SH-SY5Y (cell line): ENCODE data around the gene ZNF606.

ENCODE experiments used
- GATA2 ChIP-seq: IDR thresholded peaks from 2 replicates; pipeline ENCODE4 v1.6.1; 2011; ENCODE audit warnings: mild to moderate bottlenecking, low read depth, low read length
- GATA3 ChIP-seq: IDR thresholded peaks from 2 replicates; pipeline ENCODE4 v1.6.1; 2011; ENCODE audit warnings: low read depth, mild to moderate bottlenecking, low read length, moderate library complexity

DNA sequence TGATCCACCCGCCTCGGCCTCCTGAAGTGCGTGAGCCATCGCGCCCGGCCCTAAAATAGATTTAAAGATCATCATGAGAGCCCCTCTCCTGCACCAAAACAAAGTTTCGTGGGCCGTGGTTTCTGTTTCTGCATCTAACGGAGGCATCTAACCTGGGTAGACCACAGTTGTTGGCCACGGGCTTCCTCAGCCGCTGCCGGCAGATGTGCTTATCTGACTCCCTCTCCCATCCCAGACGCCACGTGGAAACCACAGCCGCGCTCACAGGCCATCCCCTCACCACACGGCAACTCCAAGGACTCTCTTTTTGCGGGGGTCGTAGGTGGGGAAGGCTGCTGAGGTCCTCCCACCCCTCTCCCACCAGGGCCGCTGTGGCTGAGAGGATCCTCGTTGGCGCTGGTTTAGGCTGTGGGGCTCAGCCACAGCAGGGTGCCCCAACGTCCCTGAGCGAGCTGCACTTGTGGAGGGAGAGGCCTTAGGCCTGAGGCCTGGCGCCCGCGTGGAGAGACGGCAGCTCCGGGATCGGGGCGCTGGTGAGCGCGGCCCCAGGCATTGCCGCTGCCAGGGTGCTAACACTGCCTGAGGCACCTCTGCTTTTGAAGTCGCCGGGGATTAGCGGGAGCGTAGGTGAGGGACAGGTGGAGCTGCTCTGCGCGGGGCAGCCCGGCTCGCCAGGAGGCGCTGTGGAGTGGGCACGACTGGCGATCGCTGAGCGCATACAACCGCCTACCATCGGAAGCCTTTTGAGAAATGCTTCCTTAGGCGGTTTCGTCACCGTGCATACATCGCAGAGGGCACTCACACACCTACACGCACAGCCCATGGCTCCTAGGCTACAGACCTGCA lies 40.1 kb upstream of the ZNF606 start:
- TF ChIP-seq GATA3 = no peak
- TF ChIP-seq GATA2 = no peak
